HG03432 (cell line): ENCODE data around the gene MT1G.
"Not testable (repeated sequence)": the region's sequence is repeated elsewhere in the genome, so short reads cannot be mapped to it uniquely, and the experiment has no call there.

Experiments
- ATAC-seq: cut with Tn5 transposase; IDR thresholded peaks from one replicate; pipeline ENCODE4 v1.9.1; 2021; ENCODE audit warnings: mild to moderate bottlenecking, moderate library complexity; ENCODE audit not compliant: unreplicated experiment

Gene MT1G

GRCh38 chr16:56637814-56638750 is 29.8 kb downstream of the MT1G start, which contains the start of gene MT1A:
Gene MT1A, plus strand, starts transcription at chr16:56638666. Its CDS starts 73 bp downstream, at chr16:56638739.
- ATAC-seq = no peak

GRCh38 chr16:56636616-56637413 is 31.1 kb downstream of the MT1G start:
- ATAC-seq = no peak

DNA sequence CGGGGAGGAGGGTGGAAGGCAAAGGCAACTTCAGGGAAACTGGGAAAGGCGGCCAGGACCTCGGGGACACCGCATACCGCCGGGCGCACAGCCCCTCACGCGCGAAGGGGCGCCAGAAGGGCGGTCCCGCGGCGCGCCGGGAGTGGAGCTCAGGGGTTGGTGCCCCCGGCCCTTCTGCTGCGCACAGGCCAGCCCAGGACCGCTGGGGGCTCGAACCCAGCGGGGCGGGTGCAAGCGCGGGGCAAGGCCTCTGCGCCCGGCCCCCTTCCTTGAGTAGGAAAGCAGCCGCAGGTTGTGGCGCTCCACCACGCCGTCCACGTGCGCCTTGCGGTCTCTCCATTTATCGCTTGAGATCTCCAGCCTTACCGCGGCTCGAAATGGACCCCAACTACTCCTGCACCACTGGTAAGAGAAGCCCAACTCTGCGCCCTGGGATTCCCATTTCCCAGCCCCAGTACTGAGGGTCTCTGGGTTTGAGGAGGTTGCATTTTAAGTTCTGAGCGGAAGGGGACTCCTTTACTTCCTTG is 32.4 kb downstream of the MT1G start:
- no peak for ATAC-seq

- ATAC-seq = no peak
Observed at GRCh38 chr16:56634715-56635440, 33.0 kb downstream of the MT1G start.

DNA sequence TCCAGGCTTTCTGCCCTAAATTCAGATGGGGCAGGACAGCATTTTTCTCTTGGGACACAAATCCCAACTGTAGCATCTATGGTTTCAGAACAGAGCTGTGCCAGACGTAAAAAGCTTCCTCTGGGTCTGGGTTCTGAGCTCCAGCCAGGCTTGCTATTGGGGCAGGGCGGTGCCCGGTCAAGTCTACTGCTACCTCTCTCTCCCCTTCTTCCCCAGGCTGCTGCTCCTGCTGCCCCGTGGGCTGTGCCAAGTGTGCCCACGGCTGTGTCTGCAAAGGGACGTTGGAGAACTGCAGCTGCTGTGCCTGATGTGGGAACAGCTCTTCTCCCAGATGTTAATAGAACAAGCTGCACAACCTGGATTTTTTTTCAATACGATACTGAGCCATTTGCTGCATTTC is 34.3 kb downstream of the MT1G start:
- no peak for ATAC-seq

- no peak for ATAC-seq
Observed at GRCh38 chr16:56632848-56633365, 35.0 kb downstream of the MT1G start.

DNA sequence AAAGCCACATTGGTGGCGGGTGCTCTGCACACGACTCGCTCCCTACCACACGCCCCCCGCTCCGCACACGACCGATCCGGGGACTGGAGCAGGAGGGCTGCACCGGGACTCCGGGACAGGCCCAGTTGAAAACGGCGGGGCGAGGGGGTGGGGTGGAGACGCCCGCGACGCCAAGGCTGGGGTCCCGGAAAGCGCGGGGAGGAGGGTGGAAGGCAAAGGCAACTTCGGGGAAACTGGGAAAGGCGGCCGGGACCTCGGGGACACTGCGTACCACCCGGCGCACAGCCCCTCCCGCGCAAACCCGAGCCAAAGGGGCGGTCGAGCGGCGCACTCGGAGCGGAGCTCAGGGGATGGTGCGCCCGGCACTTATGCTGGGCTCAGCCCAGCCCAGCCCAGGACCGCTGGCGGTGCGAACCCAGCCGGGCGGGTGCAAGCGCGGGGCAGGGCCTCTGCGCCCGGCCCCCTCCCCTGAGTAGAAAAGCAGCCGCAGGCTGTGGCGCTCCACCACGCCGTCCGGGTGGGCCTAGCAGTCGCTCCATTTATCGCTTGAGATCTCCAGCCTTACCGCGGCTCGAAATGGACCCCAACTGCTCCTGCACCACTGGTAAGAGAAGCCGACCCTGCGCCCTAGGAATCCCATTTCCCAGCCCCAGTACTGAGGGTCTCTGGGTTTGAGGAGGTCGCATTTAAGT is 35.6 kb downstream of the MT1G start, which contains the start of gene MT1M:
Gene MT1M, plus strand, starts transcription at position 504 of the 692 bp plus-strand sequence. Its CDS starts 73 bp downstream, at position 577.
- no peak for ATAC-seq

GRCh38 chr16:56631832-56632155 is 36.1 kb downstream of the MT1G start:
- no peak for ATAC-seq

GRCh38 chr16:56631197-56631596 is 36.7 kb downstream of the MT1G start:
- ATAC-seq = no peak

DNA sequence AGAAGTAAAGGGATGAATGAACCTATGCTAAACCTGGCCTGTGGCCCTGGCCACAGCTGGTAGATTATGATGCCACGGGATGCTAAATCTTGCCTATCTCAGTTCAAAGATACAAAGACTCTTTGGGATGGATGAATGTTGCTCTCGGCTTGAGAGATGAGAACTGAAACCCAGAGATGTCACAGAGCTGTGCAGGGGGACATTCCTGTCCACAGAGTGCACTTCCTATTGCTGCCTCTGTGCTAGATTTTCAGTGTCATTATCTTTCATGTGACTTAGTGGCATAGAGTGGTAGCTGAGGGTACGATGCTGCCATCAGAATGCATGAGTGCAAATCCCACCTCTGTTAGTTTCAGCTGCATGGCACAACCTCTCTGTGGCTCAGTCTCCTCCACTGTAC is 37.7 kb downstream of the MT1G start:
- peak; percentile 82 for ATAC-seq

- ATAC-seq = peak; percentile 3
Observed at GRCh38 chr16:56629531-56629930, 38.3 kb downstream of the MT1G start.

GRCh38 chr16:56628486-56629350 is 39.1 kb downstream of the MT1G start:
- no peak for ATAC-seq

DNA sequence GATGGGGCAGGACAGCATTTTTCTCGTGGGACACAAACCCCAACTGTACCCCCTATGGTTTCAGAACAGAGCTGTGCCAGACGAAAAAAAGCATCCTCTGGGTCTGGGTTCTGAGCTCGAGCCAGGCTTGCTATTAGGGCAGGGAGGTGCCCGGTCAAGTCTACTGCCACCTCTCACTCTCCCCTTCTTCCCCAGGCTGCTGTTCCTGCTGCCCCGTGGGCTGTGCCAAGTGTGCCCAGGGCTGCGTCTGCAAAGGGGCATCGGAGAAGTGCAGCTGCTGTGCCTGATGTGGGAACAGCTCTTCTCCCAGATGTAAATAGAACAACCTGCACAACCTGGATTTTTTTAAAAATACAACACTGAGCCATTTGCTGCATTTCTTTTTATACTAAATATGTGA is 41.2 kb downstream of the MT1G start:
- ATAC-seq = no peak

DNA sequence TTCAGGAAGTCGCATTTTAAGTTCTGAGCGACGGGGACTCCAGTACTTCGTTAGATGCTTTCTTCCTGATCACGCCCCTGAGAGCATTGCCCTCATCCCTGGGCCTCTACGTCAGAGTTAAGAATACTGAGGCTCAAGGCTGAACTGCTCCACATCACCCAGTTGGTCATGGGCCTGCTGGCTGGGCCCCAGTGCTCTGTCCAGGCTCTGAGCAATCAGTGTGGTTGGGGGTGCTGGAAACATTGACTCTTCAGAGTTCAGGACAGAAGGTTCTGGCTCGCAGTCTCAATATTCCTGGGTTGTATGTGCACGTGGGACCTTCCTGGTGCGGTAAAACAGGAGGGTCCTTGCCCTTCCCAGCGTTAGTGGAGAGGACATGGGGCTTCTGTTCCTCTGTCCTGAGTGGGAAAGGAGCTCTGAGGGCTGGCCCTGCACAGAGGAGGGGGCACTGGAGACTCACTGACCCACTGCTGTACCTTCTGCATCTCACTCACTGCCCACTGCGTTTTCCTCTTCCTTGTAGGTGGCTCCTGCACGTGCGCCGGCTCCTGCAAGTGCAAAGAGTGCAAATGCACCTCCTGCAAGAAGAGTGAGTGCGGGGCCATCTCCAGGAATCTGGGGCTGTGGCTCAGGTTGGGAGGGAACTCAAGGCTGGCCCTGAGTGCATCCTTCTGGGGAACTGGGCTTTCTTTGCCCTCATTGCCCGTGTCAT is 41.8 kb downstream of the MT1G start:
- ATAC-seq = peak; percentile 10

GRCh38 chr16:56625140-56625942 is 42.5 kb downstream of the MT1G start, which contains the start of gene MT1E:
Gene MT1E, plus strand, starts transcription at chr16:56625781. Its CDS starts 71 bp downstream, at chr16:56625852.
- ATAC-seq = peak; percentile 58

DNA sequence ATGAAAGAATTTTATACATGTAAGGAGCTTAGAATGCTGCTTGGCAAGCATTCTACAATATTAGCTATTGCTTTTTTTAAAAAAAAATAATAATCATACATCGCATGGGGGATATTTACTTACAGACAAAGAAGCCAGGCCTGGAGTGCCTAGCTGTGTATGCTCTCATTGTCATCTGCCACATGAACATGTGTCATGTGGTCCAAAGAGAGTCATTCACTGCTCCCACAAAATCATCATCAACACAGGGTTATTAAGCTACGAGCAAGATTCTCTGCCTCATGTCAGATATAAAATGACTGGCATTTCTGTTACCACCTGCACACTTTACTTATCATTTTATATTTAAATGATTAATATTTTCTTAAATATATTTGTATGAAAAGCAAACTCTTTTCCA is 44.2 kb downstream of the MT1G start:
- ATAC-seq = no peak

GRCh38 chr16:56623184-56623583 is 44.7 kb downstream of the MT1G start:
- not testable (repeated sequence) for ATAC-seq
